WTC11 (cell line): ENCODE results near the gene TOMM5. TPM values are rescaled to one million over a fixed set of nuclear protein-coding genes. Genes with fewer than 3 reads are reported as not detected.

Source experiments
- ATAC-seq: fragments of 200-7000 bp; cut with Tn5 transposase; 2 replicates; pipeline ENCODE4 v1.10.0; 2021; ENCODE audit warnings: mild to moderate bottlenecking, moderate library complexity
- CTCF ChIA-PET: fragments of 300-600 bp; sonication (Branson Sonifier 250); formaldehyde crosslinking; loops from one replicate; lab custom pipeline; 2021; ENCODE audit warnings: antibody characterized with exemption; lab: Charles Lee
- POLR2A ChIA-PET: fragments of 350-600 bp; sonication (Branson Sonifier 250); formaldehyde crosslinking; loops from one replicate; lab custom pipeline; 2021; ENCODE audit warnings: antibody characterized with exemption; lab: Charles Lee
- DNase-seq: peaks from one replicate; pipeline ENCODE4 v3.0.0; 2021; ENCODE audit warnings: low spot score
- H3K27ac Mint-ChIP-seq: 2 replicates; pipeline ENCODE4 v1.8.0; 2021; ENCODE audit warnings: mixed read lengths
- H3K27me3 Mint-ChIP-seq: 2 replicates; pipeline ENCODE4 v1.8.0; 2021; ENCODE audit warnings: low read depth, mild to moderate bottlenecking, moderate library complexity, mixed read lengths
- H3K36me3 Mint-ChIP-seq: 2 replicates; pipeline ENCODE4 v1.8.0; 2021; ENCODE audit warnings: mixed read lengths
- H3K4me1 Mint-ChIP-seq: 2 replicates; pipeline ENCODE4 v1.8.0; 2022; ENCODE audit warnings: mixed read lengths
- H3K4me3 Mint-ChIP-seq: 2 replicates; pipeline ENCODE4 v1.8.0; 2021; ENCODE audit warnings: mild to moderate bottlenecking, moderate library complexity, mixed read lengths
- H3K9me3 Mint-ChIP-seq: 2 replicates; pipeline ENCODE4 v1.8.0; 2021; ENCODE audit warnings: mixed read lengths
- ARID4B ChIP-seq: sonication (generic); formaldehyde crosslinking; IDR thresholded peaks from 2 replicates; pipeline ENCODE4 v1.8.0; 2023; ENCODE audit warnings: missing genetic modification reagents, mild to moderate bottlenecking, borderline replicate concordance
- ATF1 ChIP-seq: sonication (generic); formaldehyde crosslinking; IDR thresholded peaks from 2 replicates; pipeline ENCODE4 v1.8.1; 2023; ENCODE audit warnings: mild to moderate bottlenecking, moderate library complexity, missing genetic modification reagents
- CREM ChIP-seq: sonication (generic); formaldehyde crosslinking; IDR thresholded peaks from 2 replicates; pipeline ENCODE4 v1.8.1; 2022; ENCODE audit warnings: mild to moderate bottlenecking, missing genetic modification reagents, moderate library complexity
- CTCF ChIP-seq: fragments of 200-600 bp; IDR thresholded peaks from 2 replicates; pipeline ENCODE4 v1.8.0; 2022; ENCODE audit warnings: antibody characterized with exemption
- MLX ChIP-seq: sonication (generic); formaldehyde crosslinking; IDR thresholded peaks from 2 replicates; pipeline ENCODE4 v1.8.1; 2023; ENCODE audit warnings: mild to moderate bottlenecking, missing genetic modification reagents, moderate library complexity
- MXD4 ChIP-seq: fragments of 250-450 bp; sonication (Bioruptor Pico); IDR thresholded peaks from 2 replicates; pipeline ENCODE4 v1.8.0; 2021; ENCODE audit warnings: mild to moderate bottlenecking, moderate library complexity, borderline replicate concordance
- NFE2L1 ChIP-seq: sonication (generic); formaldehyde crosslinking; IDR thresholded peaks from 2 replicates; pipeline ENCODE4 v1.8.1; 2023; ENCODE audit warnings: missing genetic modification reagents
- NR1H2 ChIP-seq: sonication (generic); formaldehyde crosslinking; IDR thresholded peaks from 2 replicates; pipeline ENCODE4 v1.9.0; 2021; ENCODE audit warnings: mild to moderate bottlenecking, moderate library complexity, missing genetic modification reagents
- STAT6 ChIP-seq: sonication (generic); formaldehyde crosslinking; conservative IDR thresholded peaks from 2 replicates; pipeline ENCODE4 v1.8.1; 2023; ENCODE audit warnings: mild to moderate bottlenecking, low read depth, missing genetic modification reagents, moderate library complexity
- TEAD1 ChIP-seq: sonication (generic); formaldehyde crosslinking; IDR thresholded peaks from 2 replicates; pipeline ENCODE4 v1.8.0; 2022; ENCODE audit warnings: mild to moderate bottlenecking, missing genetic modification reagents
- ZBTB43 ChIP-seq: sonication (generic); formaldehyde crosslinking; IDR thresholded peaks from 2 replicates; pipeline ENCODE4 v1.8.1; 2023; ENCODE audit warnings: mild to moderate bottlenecking, missing genetic modification reagents
- ZNF396 ChIP-seq: fragments of 250-450 bp; sonication (Bioruptor Pico); IDR thresholded peaks from 2 replicates; pipeline ENCODE4 v1.8.0; 2021; ENCODE audit warnings: mild to moderate bottlenecking, moderate library complexity, borderline replicate concordance
- ZNF423 ChIP-seq: fragments of 250-450 bp; sonication (Bioruptor Pico); IDR thresholded peaks from 2 replicates; pipeline ENCODE4 v2.1.2; 2022; ENCODE audit warnings: mild to moderate bottlenecking, moderate library complexity
- ZNF425 ChIP-seq: fragments of 250-450 bp; sonication (Bioruptor Pico); conservative IDR thresholded peaks from 2 replicates; pipeline ENCODE4 v1.9.0; 2021; ENCODE audit warnings: mild to moderate bottlenecking
- total RNA-seq: library from RNA; stranded (reverse); gene quantifications from 3 replicates; pipeline ENCODE4 v1.2.3, GENCODE V29; 2021
- TF ChIP-seq, protein P1 (sequence below): sonication (generic); formaldehyde crosslinking; IDR thresholded peaks from 2 replicates; pipeline ENCODE4 v1.8.1; 2022; ENCODE audit warnings: low read depth, missing genetic modification reagents, borderline replicate concordance
- TF ChIP-seq, protein P2 (sequence below): sonication (generic); formaldehyde crosslinking; IDR thresholded peaks from 2 replicates; pipeline ENCODE4 v1.8.0; 2022; ENCODE audit warnings: missing genetic modification reagents

Gene TOMM5
- total RNA-seq, 1 experiment from 2014 or later: 112 TPM

DNA sequence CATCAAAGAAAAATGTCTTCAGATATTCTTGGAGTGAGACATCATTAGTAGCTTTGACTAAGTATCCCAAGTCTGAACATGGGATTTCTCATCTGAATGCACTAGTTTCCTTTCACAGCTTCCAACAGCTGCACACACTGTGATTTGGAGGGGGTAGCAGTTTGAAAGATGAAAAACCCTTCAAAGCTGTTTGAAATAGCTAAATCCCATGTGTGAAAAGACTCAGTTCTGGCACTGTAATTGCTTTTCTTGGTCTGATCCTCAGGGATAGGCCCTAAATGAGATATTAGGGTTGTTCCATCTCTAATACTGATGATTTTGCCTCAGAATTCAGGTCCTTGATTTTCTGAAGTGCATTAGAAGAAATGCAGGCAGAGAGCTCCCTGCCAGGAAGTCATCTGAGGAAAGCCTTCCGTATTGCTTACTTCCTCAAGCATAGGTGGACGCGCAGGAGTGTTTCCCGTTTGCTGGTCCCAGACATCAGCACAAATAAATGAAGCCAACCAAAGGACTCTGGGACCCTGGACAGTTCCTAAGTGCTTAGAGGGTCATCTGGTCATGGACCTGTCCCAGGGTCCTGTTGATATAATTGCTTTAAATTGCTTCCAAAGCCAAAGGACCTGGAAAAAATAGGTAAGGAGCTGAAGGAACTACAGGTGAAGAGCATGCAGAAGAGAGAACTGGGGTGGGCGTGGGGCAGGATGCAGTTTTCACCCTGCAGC, 32.8 kb upstream of the TOMM5 start:
- ChIA-PET POLR2A (interaction anchor here (0.9 kb wide), 1 partner anchor 139 kb away, joined by 3 read pairs; the partner anchor contains the start of gene POLR1E), CTCF (interaction anchor here (4.2 kb wide), 1 partner anchor 43 kb away, joined by 16 read pairs; no protein-coding TSS in a partner anchor)
- Mint-ChIP-seq H3K4me3 (no peak overlapping the region), H3K27ac (no peak overlapping the region), H3K36me3 (no peaks in the 10 kb centered on the region), H3K4me1 (peaks cover 26% of the 10 kb centered on the region), H3K9me3 (no peaks in the 10 kb centered on the region), H3K27me3 (no peaks in the 10 kb centered on the region; the same call in 1 of the 2 replicates)
- DNase-seq (no peak), ATAC-seq (no peak)
- TF ChIP-seq, protein P1, sequence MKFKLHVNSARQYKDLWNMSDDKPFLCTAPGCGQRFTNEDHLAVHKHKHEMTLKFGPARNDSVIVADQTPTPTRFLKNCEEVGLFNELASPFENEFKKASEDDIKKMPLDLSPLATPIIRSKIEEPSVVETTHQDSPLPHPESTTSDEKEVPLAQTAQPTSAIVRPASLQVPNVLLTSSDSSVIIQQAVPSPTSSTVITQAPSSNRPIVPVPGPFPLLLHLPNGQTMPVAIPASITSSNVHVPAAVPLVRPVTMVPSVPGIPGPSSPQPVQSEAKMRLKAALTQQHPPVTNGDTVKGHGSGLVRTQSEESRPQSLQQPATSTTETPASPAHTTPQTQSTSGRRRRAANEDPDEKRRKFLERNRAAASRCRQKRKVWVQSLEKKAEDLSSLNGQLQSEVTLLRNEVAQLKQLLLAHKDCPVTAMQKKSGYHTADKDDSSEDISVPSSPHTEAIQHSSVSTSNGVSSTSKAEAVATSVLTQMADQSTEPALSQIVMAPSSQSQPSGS (CRISPR knock-in tag): no peak
- TF ChIP-seq ZBTB43 (CRISPR knock-in tag): no peak
- no peak for TF ChIP-seq ZNF396 (CRISPR knock-in tag)
- TF ChIP-seq NFE2L1 (CRISPR knock-in tag): no peak
- no peak for TF ChIP-seq CTCF
- TF ChIP-seq ARID4B (CRISPR knock-in tag): no peak
- no peak for TF ChIP-seq NR1H2 (CRISPR knock-in tag)
- no peak for TF ChIP-seq ZNF425
- TF ChIP-seq ZNF423 (CRISPR knock-in tag): no peak
- TF ChIP-seq MLX: no peak
- TF ChIP-seq CREM (CRISPR knock-in tag): no peak
- TF ChIP-seq, protein P2, sequence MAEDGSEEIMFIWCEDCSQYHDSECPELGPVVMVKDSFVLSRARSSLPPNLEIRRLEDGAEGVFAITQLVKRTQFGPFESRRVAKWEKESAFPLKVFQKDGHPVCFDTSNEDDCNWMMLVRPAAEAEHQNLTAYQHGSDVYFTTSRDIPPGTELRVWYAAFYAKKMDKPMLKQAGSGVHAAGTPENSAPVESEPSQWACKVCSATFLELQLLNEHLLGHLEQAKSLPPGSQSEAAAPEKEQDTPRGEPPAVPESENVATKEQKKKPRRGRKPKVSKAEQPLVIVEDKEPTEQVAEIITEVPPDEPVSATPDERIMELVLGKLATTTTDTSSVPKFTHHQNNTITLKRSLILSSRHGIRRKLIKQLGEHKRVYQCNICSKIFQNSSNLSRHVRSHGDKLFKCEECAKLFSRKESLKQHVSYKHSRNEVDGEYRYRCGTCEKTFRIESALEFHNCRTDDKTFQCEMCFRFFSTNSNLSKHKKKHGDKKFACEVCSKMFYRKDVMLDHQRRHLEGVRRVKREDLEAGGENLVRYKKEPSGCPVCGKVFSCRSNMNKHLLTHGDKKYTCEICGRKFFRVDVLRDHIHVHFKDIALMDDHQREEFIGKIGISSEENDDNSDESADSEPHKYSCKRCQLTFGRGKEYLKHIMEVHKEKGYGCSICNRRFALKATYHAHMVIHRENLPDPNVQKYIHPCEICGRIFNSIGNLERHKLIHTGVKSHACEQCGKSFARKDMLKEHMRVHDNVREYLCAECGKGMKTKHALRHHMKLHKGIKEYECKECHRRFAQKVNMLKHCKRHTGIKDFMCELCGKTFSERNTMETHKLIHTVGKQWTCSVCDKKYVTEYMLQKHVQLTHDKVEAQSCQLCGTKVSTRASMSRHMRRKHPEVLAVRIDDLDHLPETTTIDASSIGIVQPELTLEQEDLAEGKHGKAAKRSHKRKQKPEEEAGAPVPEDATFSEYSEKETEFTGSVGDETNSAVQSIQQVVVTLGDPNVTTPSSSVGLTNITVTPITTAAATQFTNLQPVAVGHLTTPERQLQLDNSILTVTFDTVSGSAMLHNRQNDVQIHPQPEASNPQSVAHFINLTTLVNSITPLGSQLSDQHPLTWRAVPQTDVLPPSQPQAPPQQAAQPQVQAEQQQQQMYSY (CRISPR knock-in tag): no peak
- no peak for TF ChIP-seq ATF1 (CRISPR knock-in tag)
- TF ChIP-seq TEAD1 (CRISPR knock-in tag): no peak
- no peak for TF ChIP-seq MXD4 (CRISPR knock-in tag)
- TF ChIP-seq STAT6 (CRISPR knock-in tag): no peak
